Measurements from ENCODE around the gene MFN2. TPM values are rescaled to one million over a fixed set of nuclear protein-coding genes. Genes with fewer than 3 reads are reported as not detected.

The MFN2 gene
- total and polyA plus RNA-seq, 9 of the 15 experiments (the other 6 are each of a cell fraction or from before 2014, with no cell fraction given) = 10.5 to 158 (median 87.1) TPM

DNA sequence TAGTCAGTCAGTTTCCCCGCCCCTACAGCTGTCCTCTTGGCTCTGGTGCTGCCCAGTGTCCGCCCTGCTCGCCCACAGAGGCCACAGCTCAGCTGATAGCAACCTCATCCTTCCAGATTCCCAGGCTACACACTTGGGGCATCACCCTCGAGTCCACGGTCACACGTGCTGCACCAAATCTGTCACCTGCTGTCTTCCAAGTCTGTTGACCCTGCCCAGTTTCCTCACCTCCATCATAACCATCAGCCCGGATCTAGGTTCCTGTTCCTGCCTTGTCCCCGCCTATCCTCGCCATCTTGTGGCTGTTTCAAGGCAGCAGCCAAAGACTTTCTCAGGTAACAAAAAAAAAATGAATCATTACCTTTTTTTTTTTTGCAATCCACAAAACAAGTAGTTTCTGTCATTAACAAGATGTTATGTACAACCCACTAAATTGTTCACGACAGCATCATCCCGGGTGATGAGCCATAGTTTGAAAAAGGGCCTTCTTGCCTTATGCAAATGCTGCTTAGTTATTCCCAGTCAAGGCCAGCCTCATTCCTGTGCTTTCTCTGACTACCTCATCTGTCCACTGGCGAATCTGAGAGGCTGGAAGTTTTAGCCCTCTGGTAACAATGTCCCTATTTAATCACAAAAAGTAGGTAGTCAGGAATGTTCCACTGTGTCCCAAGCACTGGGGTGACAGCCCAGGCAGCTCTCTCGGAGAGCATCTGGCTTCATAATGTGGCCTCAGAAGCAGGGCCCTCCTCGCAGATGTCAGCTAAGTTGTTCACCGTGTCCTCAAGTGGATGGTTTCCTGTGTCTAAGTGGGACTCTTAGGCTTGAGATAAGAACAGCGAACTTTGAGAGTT lies 34.1 kb downstream of the MFN2 start (continued):
- TF ChIP-seq CHD7 (IDR thresholded peaks at IDR 0.05; ENCODE audit: low read depth, low read length) (peak; percentile 14), PRDM10 (IDR thresholded peaks at IDR 0.05; ENCODE audit: partially characterized antibody) (peak; percentile 86), ZNF174 (CRISPR knock-in tag; IDR thresholded peaks at IDR 0.05) (no peak), GABPA (tag; conservative IDR thresholded peaks at IDR 0.05; ENCODE audit: low read depth) (peak; percentile 45; the same call in 1 of the 2 replicates), NR2C1 (IDR thresholded peaks at IDR 0.05) (0 out of 2 replicates have a peak, but pooled peaks have one; percentile 12), NR2C1 (tag; IDR thresholded peaks at IDR 0.05) (no peak), CC2D1A (IDR thresholded peaks at IDR 0.05) (no peak)
- TF ChIP-seq, protein P1, sequence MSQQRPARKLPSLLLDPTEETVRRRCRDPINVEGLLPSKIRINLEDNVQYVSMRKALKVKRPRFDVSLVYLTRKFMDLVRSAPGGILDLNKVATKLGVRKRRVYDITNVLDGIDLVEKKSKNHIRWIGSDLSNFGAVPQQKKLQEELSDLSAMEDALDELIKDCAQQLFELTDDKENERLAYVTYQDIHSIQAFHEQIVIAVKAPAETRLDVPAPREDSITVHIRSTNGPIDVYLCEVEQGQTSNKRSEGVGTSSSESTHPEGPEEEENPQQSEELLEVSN (IDR thresholded peaks at IDR 0.05; ENCODE audit: borderline replicate concordance in 1 of 2, extremely low read depth in 1 of 2, insufficient read depth in 1 of 2, insufficient read length in 1 of 2, low read depth in 1 of 2, low read length in 1 of 2, poor library complexity in 1 of 2, severe bottlenecking in 1 of 2) = peak; percentile 65 to 68
